ENCODE data around the gene TLCD5. TPM values are rescaled to one million over a fixed set of nuclear protein-coding genes. Genes with fewer than 3 reads are reported as not detected.

The TLCD5 gene
- total RNA-seq, 1 experiment from 2014 or later = 7.1 TPM

DNA sequence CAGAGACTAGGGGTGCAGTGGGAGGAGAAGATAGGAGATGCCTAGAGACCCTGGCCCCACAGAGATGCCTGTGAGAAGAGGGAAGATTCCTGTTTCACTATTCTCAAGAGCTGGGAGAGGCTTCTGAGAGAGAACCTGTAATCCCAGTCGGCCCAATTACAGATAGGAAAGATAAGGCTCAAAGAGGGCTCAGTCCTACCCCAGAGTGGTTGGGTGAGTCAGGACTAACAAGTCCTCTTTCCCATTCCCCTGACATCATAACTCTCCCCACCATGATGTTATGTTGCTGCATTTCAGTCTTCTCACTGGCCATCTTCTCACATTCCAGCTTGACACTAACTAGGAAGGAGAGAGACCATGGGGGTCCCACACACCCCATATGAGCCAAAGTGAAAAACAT is 29.0 kb downstream of the TLCD5 start:
- Mint-ChIP-seq H3K36me3 (ENCODE audit: insufficient read depth in 1 of 3, low read depth in 3 of 3) (peaks cover 0 to 4% (median 3%) of the 10 kb centered on the region in 3 experiments; a peak in 3 of 7 replicates), H3K27ac (peak overlapping the region in 2 of 3 experiments; percentile 50 to 57; a peak in 3 of 7 replicates), H3K9me3 (no peaks in the 10 kb centered on the region), H3K27me3 (ENCODE audit: low read depth) (no peaks in the 10 kb centered on the region), H3K4me3 (no peak overlapping the region), H3K4me1 (peaks cover 22 to 29% of the 10 kb centered on the region in 2 experiments)
- H4K91ac ChIP-seq (ENCODE audit: insufficient read length, low read depth, low read length) = no peak overlapping the region
- H2BK12ac ChIP-seq (ENCODE audit: insufficient read length, low read depth, low read length) = no peak overlapping the region
- no peak for DNase-seq
- no peak overlapping the region for H3K4me2 ChIP-seq (ENCODE audit: insufficient read depth, insufficient read length, low read length)
- no peak overlapping the region for H3K4ac ChIP-seq (ENCODE audit: low read depth, low read length)
- no peak overlapping the region for H2AK5ac ChIP-seq (ENCODE audit: insufficient read length, low read length)
- no peaks in the 10 kb centered on the region; the same call in 1 of the 2 replicates for H3K4me1 ChIP-seq (ENCODE audit: insufficient read depth, low read length)
- H2BK5ac ChIP-seq (ENCODE audit: insufficient read length, low read length) = no peak overlapping the region
- H3K79me2 ChIP-seq (ENCODE audit: insufficient read depth, low read length) = peaks cover 10% of the 10 kb centered on the region; the same call in 1 of the 2 replicates
- no peak overlapping the region for H3K9ac ChIP-seq (ENCODE audit: extremely low read depth, insufficient read length, low read length)
- H3K23me2 ChIP-seq (ENCODE audit: insufficient read length, low read depth, low read length, poor library complexity, severe bottlenecking) = no peaks in the 10 kb centered on the region
- no peaks in the 10 kb centered on the region for H4K20me1 ChIP-seq (ENCODE audit: control insufficient read depth, insufficient read depth, insufficient read length)
- no peaks in the 10 kb centered on the region for H3K9me3 ChIP-seq (ENCODE audit: control insufficient read depth, low read depth, low read length)
- no peak overlapping the region for H3K14ac ChIP-seq (ENCODE audit: insufficient read depth, low read length)
- no peaks in the 10 kb centered on the region for H3K27me3 ChIP-seq (ENCODE audit: insufficient read depth, low read length)
- H4K5ac ChIP-seq (ENCODE audit: insufficient read length, low read depth, low read length) = no peak overlapping the region
- no peak overlapping the region for H3K27ac ChIP-seq (ENCODE audit: insufficient read length, low read depth, low read length)
- H2BK120ac ChIP-seq (ENCODE audit: low read depth, low read length, poor library complexity, severe bottlenecking) = no peak overlapping the region
- no peak overlapping the region for H2BK15ac ChIP-seq (ENCODE audit: low read depth, low read length)
- no CpG with 5 or more reads among the region's 1 CpG for WGBS (ENCODE audit: extremely low coverage, insufficient read length, low lambda C conversion rate)
- H4K8ac ChIP-seq (replicated peaks; ENCODE audit: insufficient read length, low read depth, low read length) = no peak overlapping the region
- no peak overlapping the region for H3K56ac ChIP-seq (ENCODE audit: insufficient read length, low read depth, low read length)
- no peak overlapping the region for H2BK20ac ChIP-seq (ENCODE audit: low read depth, low read length, poor library complexity, severe bottlenecking)
- no peak overlapping the region for H2AFZ ChIP-seq (ENCODE audit: low read length)
- TF ChIP-seq CTCF (conservative IDR thresholded peaks at IDR 0.05) = no peak
- no peak overlapping the region for H3T11ph ChIP-seq (ENCODE audit: low read length)
- H3K23ac ChIP-seq (ENCODE audit: insufficient read length, low read depth, low read length) = no peak overlapping the region
- peaks cover 10% of the 10 kb centered on the region for H3K79me1 ChIP-seq (ENCODE audit: insufficient read depth, low read depth, low read length, poor library complexity, severe bottlenecking)
- no peak overlapping the region for H3K18ac ChIP-seq (ENCODE audit: insufficient read length, low read depth, low read length)
